Inferior parietal cortex (tissue), 1 donor: ENCODE results near the gene S100A8.
"Not testable (repeated sequence)": the region's sequence is repeated elsewhere in the genome, so short reads cannot be mapped to it uniquely, and the experiment has no call there.

ENCODE experiments used
- DNase-seq: peaks from one replicate; pipeline ENCODE4 v3.0.0-alpha.2; 2016; ENCODE audit errors: extremely low spot score

S100A8 gene

GRCh38 chr1:153347856-153348255, 43.0 kb downstream of the S100A8 start:
- DNase-seq, result no peak

- DNase-seq, result not testable (repeated sequence)
These were observed 43.8 kb downstream of the S100A8 start for GRCh38 chr1:153347049-153347448.

DNA sequence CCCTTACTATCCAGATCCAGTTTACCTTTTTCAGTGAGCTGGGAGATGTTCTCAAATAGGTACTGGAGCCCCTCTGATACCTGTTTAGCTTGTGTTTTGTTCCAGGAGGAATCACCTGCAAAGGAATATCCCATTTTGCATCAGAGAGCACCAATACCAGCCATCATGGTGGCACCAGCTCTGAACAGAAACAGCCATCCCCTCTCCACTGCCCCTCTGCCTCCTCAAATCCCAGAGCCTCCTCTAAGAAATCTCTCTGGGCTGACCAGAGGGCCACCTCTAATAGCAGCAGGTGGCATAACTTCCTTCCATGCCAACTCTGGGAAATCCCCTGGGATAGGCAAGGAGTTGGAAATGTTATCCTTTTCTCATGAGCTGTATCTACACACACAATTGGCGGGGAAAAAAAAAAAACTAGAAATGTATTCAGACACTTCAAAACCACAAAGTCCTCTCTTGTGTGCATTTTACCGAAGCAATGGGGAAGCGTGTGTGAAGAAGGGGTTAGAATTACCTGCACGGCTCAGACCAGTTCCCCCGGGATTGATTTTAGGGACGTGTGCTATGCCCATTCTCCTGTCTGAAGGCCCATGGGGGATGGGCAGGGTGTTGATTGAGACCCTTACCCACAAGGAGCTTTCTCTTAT, 44.7 kb downstream of the S100A8 start:
- no peak for DNase-seq

- no peak for DNase-seq
These were observed 45.4 kb downstream of the S100A8 start for GRCh38 chr1:153345187-153346076.

GRCh38 chr1:153344718-153345025, 46.2 kb downstream of the S100A8 start:
- no peak for DNase-seq

GRCh38 chr1:153343811-153344717, 46.8 kb downstream of the S100A8 start:
- DNase-seq, result no peak

GRCh38 chr1:153343040-153343681, 47.7 kb downstream of the S100A8 start:
- DNase-seq, result no peak

DNA sequence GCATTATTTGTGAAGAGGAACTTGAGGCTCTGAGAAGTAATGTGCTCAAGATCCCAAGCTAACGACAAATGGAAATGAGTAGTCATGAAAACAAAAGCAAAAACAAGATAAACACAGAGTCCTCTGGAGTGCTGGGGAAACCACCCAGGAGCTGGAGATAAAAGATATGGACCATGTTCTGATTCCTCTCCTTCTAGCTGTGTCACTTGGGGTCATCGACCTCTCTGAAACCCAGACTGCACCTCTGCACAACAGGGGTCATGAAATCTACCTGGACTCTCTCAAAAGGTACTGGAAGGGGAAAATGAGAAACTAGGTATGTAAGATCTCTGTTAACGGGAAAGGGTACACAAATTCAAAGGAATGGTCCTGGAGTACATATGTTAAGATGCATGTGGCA, 48.7 kb downstream of the S100A8 start:
- no peak for DNase-seq

DNA sequence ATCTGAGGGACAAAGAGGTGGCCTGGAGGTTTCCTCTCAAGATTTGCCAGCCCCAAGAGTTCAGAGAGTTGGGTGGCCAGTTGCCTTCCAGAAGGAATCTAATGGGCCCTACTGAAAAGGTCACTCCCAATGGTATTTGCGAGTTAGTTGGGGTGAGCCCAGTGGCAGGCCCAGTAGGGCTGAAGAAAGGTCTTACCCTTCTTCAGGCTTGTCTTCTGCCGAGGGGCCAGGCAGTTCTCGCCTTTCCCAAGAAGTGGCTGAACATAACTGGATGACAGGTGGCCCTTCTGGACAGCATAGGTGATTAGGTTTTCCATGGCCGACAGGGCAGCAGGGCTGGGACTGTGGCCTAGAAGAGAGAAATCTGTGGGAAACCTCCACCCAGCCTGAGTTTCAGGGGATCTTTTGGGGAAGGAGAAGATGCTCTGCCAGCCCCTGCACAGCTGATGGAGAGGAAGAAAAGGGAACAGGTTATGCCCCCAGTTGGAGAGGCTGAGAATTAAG, 49.4 kb downstream of the S100A8 start:
- no peak for DNase-seq

- DNase-seq, result no peak
These were observed 50.5 kb downstream of the S100A8 start for GRCh38 chr1:153340356-153340755.
